WTC11 (cell line): ENCODE data around the gene THRA. TPM values are rescaled to one million over a fixed set of nuclear protein-coding genes. Genes with fewer than 3 reads are reported as not detected.
A peak's percentile ranks its signal among the peaks of the same experiment; 100 is the strongest.

Source experiments
- ATAC-seq: fragments of 200-7000 bp; cut with Tn5 transposase; 2 replicates; pipeline ENCODE4 v1.10.0; 2021; ENCODE audit warnings: mild to moderate bottlenecking, moderate library complexity
- CTCF ChIA-PET: fragments of 300-600 bp; sonication (Branson Sonifier 250); formaldehyde crosslinking; loops from one replicate; lab custom pipeline; 2021; ENCODE audit warnings: antibody characterized with exemption; lab: Charles Lee
- POLR2A ChIA-PET: fragments of 350-600 bp; sonication (Branson Sonifier 250); formaldehyde crosslinking; loops from one replicate; lab custom pipeline; 2021; ENCODE audit warnings: antibody characterized with exemption; lab: Charles Lee
- DNase-seq: peaks from one replicate; pipeline ENCODE4 v3.0.0; 2021; ENCODE audit warnings: low spot score
- H3K27ac Mint-ChIP-seq: 2 replicates; pipeline ENCODE4 v1.8.0; 2021; ENCODE audit warnings: mixed read lengths
- H3K27me3 Mint-ChIP-seq: 2 replicates; pipeline ENCODE4 v1.8.0; 2021; ENCODE audit warnings: low read depth, mild to moderate bottlenecking, moderate library complexity, mixed read lengths
- H3K36me3 Mint-ChIP-seq: 2 replicates; pipeline ENCODE4 v1.8.0; 2021; ENCODE audit warnings: mixed read lengths
- H3K4me1 Mint-ChIP-seq: 2 replicates; pipeline ENCODE4 v1.8.0; 2022; ENCODE audit warnings: mixed read lengths
- H3K4me3 Mint-ChIP-seq: 2 replicates; pipeline ENCODE4 v1.8.0; 2021; ENCODE audit warnings: mild to moderate bottlenecking, moderate library complexity, mixed read lengths
- H3K9me3 Mint-ChIP-seq: 2 replicates; pipeline ENCODE4 v1.8.0; 2021; ENCODE audit warnings: mixed read lengths
- ATF6 ChIP-seq: sonication (generic); formaldehyde crosslinking; IDR thresholded peaks from 2 replicates; pipeline ENCODE4 v1.8.1; 2023; ENCODE audit warnings: mild to moderate bottlenecking, missing genetic modification reagents
- CDX4 ChIP-seq: fragments of 250-450 bp; sonication (Bioruptor Pico); IDR thresholded peaks from 2 replicates; pipeline ENCODE4 v1.9.0; 2021; ENCODE audit warnings: moderate library complexity, mild to moderate bottlenecking, inconsistent platforms, borderline replicate concordance
- CREB1 ChIP-seq: sonication (generic); formaldehyde crosslinking; IDR thresholded peaks from 2 replicates; pipeline ENCODE4 v1.8.0; 2023; ENCODE audit warnings: mild to moderate bottlenecking, missing genetic modification reagents
- E2F5 ChIP-seq: sonication (generic); formaldehyde crosslinking; IDR thresholded peaks from 2 replicates; pipeline ENCODE4 v1.8.1; 2022; ENCODE audit warnings: mild to moderate bottlenecking, moderate library complexity, missing genetic modification reagents
- FOXJ3 ChIP-seq: sonication (generic); formaldehyde crosslinking; IDR thresholded peaks from 2 replicates; pipeline ENCODE4 v1.9.0; 2021; ENCODE audit warnings: missing genetic modification reagents, mild to moderate bottlenecking, borderline replicate concordance
- GRHL2 ChIP-seq: fragments of 250-450 bp; sonication (Bioruptor Pico); IDR thresholded peaks from 2 replicates; pipeline ENCODE4 v1.8.0; 2022; ENCODE audit warnings: mild to moderate bottlenecking, moderate library complexity; ENCODE audit not compliant: insufficient replicate concordance, severe bottlenecking
- HMGA2 ChIP-seq: fragments of 250-450 bp; sonication (Bioruptor Pico); IDR thresholded peaks from 2 replicates; pipeline ENCODE4 v1.4.0; 2021; ENCODE audit warnings: mild to moderate bottlenecking, moderate library complexity
- HMGXB4 ChIP-seq: sonication (generic); formaldehyde crosslinking; IDR thresholded peaks from 2 replicates; pipeline ENCODE4 v1.8.1; 2023; ENCODE audit warnings: mild to moderate bottlenecking, moderate library complexity, missing genetic modification reagents
- IRF1 ChIP-seq: sonication (generic); formaldehyde crosslinking; IDR thresholded peaks from 2 replicates; pipeline ENCODE4 v1.8.0; 2023; ENCODE audit warnings: missing genetic modification reagents
- KAT7 ChIP-seq: sonication (generic); formaldehyde crosslinking; IDR thresholded peaks from 2 replicates; pipeline ENCODE4 v1.8.1; 2023; ENCODE audit warnings: missing genetic modification reagents, mild to moderate bottlenecking, borderline replicate concordance
- MYBL2 ChIP-seq: sonication (generic); formaldehyde crosslinking; IDR thresholded peaks from 2 replicates; pipeline ENCODE4 v1.8.1; 2023; ENCODE audit warnings: mild to moderate bottlenecking, moderate library complexity, missing genetic modification reagents
- OVOL2 ChIP-seq: fragments of 250-450 bp; sonication (Bioruptor Pico); IDR thresholded peaks from 2 replicates; pipeline ENCODE4 v1.9.0; 2021; ENCODE audit warnings: mild to moderate bottlenecking, borderline replicate concordance
- PRRX2 ChIP-seq: fragments of 250-450 bp; sonication (Bioruptor Pico); IDR thresholded peaks from 2 replicates; pipeline ENCODE4 v1.8.0; 2021; ENCODE audit warnings: mild to moderate bottlenecking
- TEAD4 ChIP-seq: sonication (generic); formaldehyde crosslinking; IDR thresholded peaks from 2 replicates; pipeline ENCODE4 v1.8.0; 2022; ENCODE audit warnings: mild to moderate bottlenecking, missing genetic modification reagents
- ZNF263 ChIP-seq: sonication (generic); formaldehyde crosslinking; IDR thresholded peaks from 2 replicates; pipeline ENCODE4 v1.8.1; 2022; ENCODE audit warnings: low read depth, mild to moderate bottlenecking, moderate library complexity, missing genetic modification reagents
- ZNF281 ChIP-seq: sonication (generic); formaldehyde crosslinking; IDR thresholded peaks from 2 replicates; pipeline ENCODE4 v1.8.0; 2023; ENCODE audit warnings: mild to moderate bottlenecking, missing genetic modification reagents
- ZNF317 ChIP-seq: sonication (generic); formaldehyde crosslinking; IDR thresholded peaks from 2 replicates; pipeline ENCODE4 v1.8.1; 2023; ENCODE audit warnings: low read depth, mild to moderate bottlenecking, moderate library complexity, missing genetic modification reagents, borderline replicate concordance
- ZNF512 ChIP-seq: sonication (generic); formaldehyde crosslinking; IDR thresholded peaks from 2 replicates; pipeline ENCODE4 v1.8.1; 2022; ENCODE audit warnings: missing genetic modification reagents, borderline replicate concordance
- ZSCAN18 ChIP-seq: fragments of 250-450 bp; sonication (Bioruptor Pico); IDR thresholded peaks from 2 replicates; pipeline ENCODE4 v2.1.2; 2022; ENCODE audit warnings: mild to moderate bottlenecking, moderate library complexity
- total RNA-seq: library from RNA; stranded (reverse); gene quantifications from 3 replicates; pipeline ENCODE4 v1.2.3, GENCODE V29; 2021

Gene THRA
- total RNA-seq, 1 experiment from 2014 or later: 15.9 TPM

GRCh38 chr17:40134184-40134583 is 71.4 kb downstream of the THRA start:
- no peak for DNase-seq
- POLR2A ChIA-PET: no interaction called here
- H3K9me3 Mint-ChIP-seq: no peaks in the 10 kb centered on the region
- TF ChIP-seq CREB1: no peak
- no peak for TF ChIP-seq KAT7 (CRISPR knock-in tag)
- no peak for TF ChIP-seq E2F5
- no peak for TF ChIP-seq ZSCAN18 (CRISPR knock-in tag)
- no peak for TF ChIP-seq PRRX2 (CRISPR knock-in tag)
- no peak for TF ChIP-seq CDX4
- TF ChIP-seq ZNF512 (CRISPR knock-in tag): no peak
- no peak for TF ChIP-seq IRF1 (CRISPR knock-in tag)
- TF ChIP-seq FOXJ3 (CRISPR knock-in tag): no peak
- TF ChIP-seq ZNF281 (CRISPR knock-in tag): no peak
- no peak for TF ChIP-seq OVOL2
- TF ChIP-seq ZNF263: no peak
- no peak for TF ChIP-seq TEAD4 (CRISPR knock-in tag)
- TF ChIP-seq, all 79 proteins: peak for 0
- Mint-ChIP-seq H3K27me3 (no peaks in the 10 kb centered on the region), H3K4me1 (peaks cover under 1% of the 10 kb centered on the region; the same call in 1 of the 2 replicates), H3K4me3 (no peak overlapping the region), H3K36me3 (peaks cover 73% of the 10 kb centered on the region), H3K27ac (no peak overlapping the region)
- CTCF ChIA-PET: interaction anchor here (0.7 to 1.8 kb wide), 2 partner anchors 99 to 121 kb away, joined by 3 read pairs; no protein-coding TSS in a partner anchor
- ATAC-seq: no peak

GRCh38 chr17:40135817-40136216 is 73.1 kb downstream of the THRA start:
- H3K27me3 Mint-ChIP-seq: no peaks in the 10 kb centered on the region
- H3K36me3 Mint-ChIP-seq: peaks cover 57% of the 10 kb centered on the region
- H3K9me3 Mint-ChIP-seq: no peaks in the 10 kb centered on the region
- H3K4me1 Mint-ChIP-seq: peaks cover 6% of the 10 kb centered on the region
- H3K27ac Mint-ChIP-seq: peak overlapping the region; percentile 35; the same call in 1 of the 2 replicates
- DNase-seq: no peak
- CTCF ChIA-PET: no interaction called here
- no peak overlapping the region for H3K4me3 Mint-ChIP-seq
- no peak for ATAC-seq
- POLR2A ChIA-PET: no interaction called here
- TF ChIP-seq HMGXB4 (CRISPR knock-in tag) (no peak), ZNF281 (CRISPR knock-in tag) (no peak), ZNF263 (no peak), HMGA2 (CRISPR knock-in tag) (no peak), ZNF317 (no peak), MYBL2 (no peak), GRHL2 (CRISPR knock-in tag) (no peak), ATF6 (CRISPR knock-in tag) (no peak)
